Measurements from ENCODE around the gene HS3ST4. TPM values are rescaled to one million over a fixed set of nuclear protein-coding genes. Genes with fewer than 3 reads are reported as not detected.

The HS3ST4 gene
- total and polyA plus RNA-seq, 10 of the 15 experiments (the other 5 are each of a cell fraction or from before 2014, with no cell fraction given), result 0.05 TPM; not detected in 9

GRCh38 chr16:25888868-25889267, 197.1 kb downstream of the HS3ST4 start:
- Histone ChIP-seq H2AFZ (ENCODE audit: control insufficient read depth, low read depth, low read length) (no peak overlapping the region), H3K4me3 (no peak overlapping the region), H3K79me2 (ENCODE audit: control insufficient read depth, insufficient read depth, low read length) (no peaks in the 10 kb centered on the region), H3K9ac (ENCODE audit: control insufficient read depth, insufficient read depth, low read length) (no peak overlapping the region), H3K4me2 (ENCODE audit: control insufficient read depth, insufficient read depth) (no peak overlapping the region), H3K27ac (ENCODE audit: control insufficient read depth, insufficient read depth) (no peak overlapping the region), H3K4me1 (ENCODE audit: control insufficient read depth, insufficient read depth, low read length) (no peaks in the 10 kb centered on the region), H3K27me3 (replicated peaks in 1 of 2; ENCODE audit: control insufficient read depth in 2 of 2, insufficient read depth in 2 of 2, low read length in 1 of 2) (no peaks in the 10 kb centered on the region), H3K36me3 (ENCODE audit: control insufficient read depth in 2 of 2, insufficient read depth in 2 of 2, low read length in 1 of 2) (no peaks in the 10 kb centered on the region), H3K9me3 (replicated peaks; ENCODE audit: control insufficient read depth, insufficient read depth, low read length) (no peaks in the 10 kb centered on the region), H4K20me1 (ENCODE audit: control insufficient read depth, insufficient read depth) (no peaks in the 10 kb centered on the region)
- SMC1A ChIA-PET (ENCODE audit: uncharacterized antibody, unreplicated experiment), result interaction anchor here (0.7 kb wide), 1 partner anchor 11 kb away, joined by 3 read pairs; no protein-coding TSS in a partner anchor
- CTCF ChIA-PET, result no interaction called here
- TF ChIP-seq BCLAF1 (IDR thresholded peaks at IDR 0.05) (no peak), SMARCA5 (IDR thresholded peaks at IDR 0.05) (no peak), SUZ12 (IDR thresholded peaks at IDR 0.05; ENCODE audit: unreplicated experiment) (no peak), GABPA (IDR thresholded peaks at IDR 0.05; ENCODE audit: low read depth) (no peak), MEF2B (IDR thresholded peaks at IDR 0.05; ENCODE audit: partially characterized antibody, poor library complexity, severe bottlenecking) (no peak), BRCA1 (IDR thresholded peaks at IDR 0.05; ENCODE audit: low read depth, low read length) (no peak), HDAC2 (IDR thresholded peaks at IDR 0.05) (no peak), RFX5 (IDR thresholded peaks at IDR 0.05; ENCODE audit: low read depth, low read length) (no peak), MYC (IDR thresholded peaks at IDR 0.05; ENCODE audit: insufficient read depth, insufficient read length, insufficient replicate concordance, low read length, severe bottlenecking) (no peak), MYB (IDR thresholded peaks at IDR 0.05; ENCODE audit: borderline replicate concordance, low read depth, low read length) (no peak), JUND (IDR thresholded peaks at IDR 0.05; ENCODE audit: low read depth, low read length) (no peak), TCF7 (IDR thresholded peaks at IDR 0.05; ENCODE audit: borderline replicate concordance) (no peak), RAD21 (IDR thresholded peaks at IDR 0.05; ENCODE audit: insufficient read depth, low read depth, low read length) (no peak), SKIL (IDR thresholded peaks at IDR 0.05; ENCODE audit: low read depth, poor library complexity, severe bottlenecking) (no peak), IRF5 (IDR thresholded peaks at IDR 0.05; ENCODE audit: borderline replicate concordance) (no peak), ZZZ3 (IDR thresholded peaks at IDR 0.05; ENCODE audit: control insufficient read depth, insufficient read length, low read depth) (no peak), STAT3 (IDR thresholded peaks at IDR 0.05; ENCODE audit: low read depth, low read length) (no peak), KAT2A (conservative IDR thresholded peaks at IDR 0.05; ENCODE audit: control insufficient read depth, low read depth, low read length) (no peak), PAX5 (IDR thresholded peaks at IDR 0.05; ENCODE audit: borderline replicate concordance, low read depth, low read length) (no peak)
- no TSS peak for BruUV-seq (replicated peaks)
- DNase-seq (ENCODE audit: low read depth, low spot score) (no peak), ATAC-seq (no peak), FAIRE-seq (no peak)
- 48% methylated on average over 7 of the region's 7 CpGs for WGBS (ENCODE audit: insufficient coverage, insufficient replicate concordance, low lambda C conversion rate, missing lambda C conversion rate)
- in situ Hi-C loops (cut with MboI) (no loop called here), intact Hi-C loops (cut with micrococcal nuclease; ENCODE audit: unreplicated experiment) (no loop called here)
- RAD21 ChIA-PET (ENCODE audit: unreplicated experiment), result no interaction called here
- POLR2A ChIA-PET, result no interaction called here

Measured in GM12878 (cell line).